HEK293 (cell line): ENCODE measurements around the gene RUNX1.

Experiments
- EGR2 ChIP-seq: fragments of 450-650 bp; formaldehyde crosslinking; IDR thresholded peaks from 2 replicates; pipeline ENCODE4 v1.5.1; 2016; ENCODE audit warnings: low read depth, missing biosample characterization, missing genetic modification characterization
- HOXC10 ChIP-seq: sonication (generic); formaldehyde crosslinking; IDR thresholded peaks from 2 replicates; pipeline ENCODE4 v1.8.1; 2023; ENCODE audit warnings: mild to moderate bottlenecking, missing genetic modification reagents
- MZF1 ChIP-seq: fragments of 450-650 bp; formaldehyde crosslinking; IDR thresholded peaks from 2 replicates; pipeline ENCODE4 v1.5.1; 2017; ENCODE audit warnings: missing biosample characterization, missing genetic modification characterization, borderline replicate concordance
- OSR2 ChIP-seq: fragments of 450-650 bp; formaldehyde crosslinking; IDR thresholded peaks from 2 replicates; pipeline ENCODE4 v1.5.1; 2016; ENCODE audit warnings: missing biosample characterization, missing genetic modification characterization
- SP7 ChIP-seq: fragments of 450-650 bp; formaldehyde crosslinking; IDR thresholded peaks from 2 replicates; pipeline ENCODE4 v1.5.1; 2016; ENCODE audit warnings: missing biosample characterization, missing genetic modification characterization
- ZBTB20 ChIP-seq: fragments of 450-650 bp; formaldehyde crosslinking; IDR thresholded peaks from 2 replicates; pipeline ENCODE4 v1.5.1; 2016; ENCODE audit warnings: missing biosample characterization, missing genetic modification characterization
- ZNF140 ChIP-seq: fragments of 450-650 bp; formaldehyde crosslinking; IDR thresholded peaks from 2 replicates; pipeline ENCODE4 v1.5.1; 2016; ENCODE audit warnings: missing biosample characterization, missing genetic modification characterization
- ZNF155 ChIP-seq: fragments of 450-650 bp; formaldehyde crosslinking; IDR thresholded peaks from 2 replicates; pipeline ENCODE4 v1.5.1; 2016; ENCODE audit warnings: missing biosample characterization, missing genetic modification characterization
- ZNF174 ChIP-seq: fragments of 450-650 bp; formaldehyde crosslinking; IDR thresholded peaks from 2 replicates; pipeline ENCODE4 v1.5.0; 2017; ENCODE audit warnings: missing biosample characterization, mild to moderate bottlenecking, missing genetic modification characterization
- ZNF19 ChIP-seq: fragments of 450-650 bp; formaldehyde crosslinking; IDR thresholded peaks from 2 replicates; pipeline ENCODE4; 2016; ENCODE audit warnings: missing biosample characterization, missing genetic modification characterization, low read depth
- ZNF391 ChIP-seq: fragments of 450-650 bp; formaldehyde crosslinking; IDR thresholded peaks from 2 replicates; pipeline ENCODE4 v1.5.1; 2016; ENCODE audit warnings: low read depth, missing biosample characterization, missing genetic modification characterization, borderline replicate concordance
- ZNF521 ChIP-seq: fragments of 450-650 bp; formaldehyde crosslinking; IDR thresholded peaks from 2 replicates; pipeline ENCODE4 v1.5.1; 2017; ENCODE audit warnings: missing biosample characterization, mild to moderate bottlenecking, missing genetic modification characterization
- ZNF544 ChIP-seq: fragments of 450-650 bp; formaldehyde crosslinking; IDR thresholded peaks from 2 replicates; pipeline ENCODE4 v1.5.0; 2017; ENCODE audit warnings: missing biosample characterization, missing genetic modification characterization
- ZNF623 ChIP-seq: fragments of 450-650 bp; formaldehyde crosslinking; IDR thresholded peaks from 2 replicates; pipeline ENCODE4 v1.5.1; 2016; ENCODE audit warnings: missing biosample characterization, missing genetic modification characterization
- ZNF624 ChIP-seq: fragments of 450-650 bp; formaldehyde crosslinking; IDR thresholded peaks from 2 replicates; pipeline ENCODE4 v1.5.1; 2017; ENCODE audit warnings: missing biosample characterization, missing genetic modification characterization
- ZNF629 ChIP-seq: fragments of 450-650 bp; formaldehyde crosslinking; IDR thresholded peaks from 2 replicates; pipeline ENCODE4 v1.5.1; 2017; ENCODE audit warnings: missing biosample characterization, missing genetic modification characterization
- ZNF654 ChIP-seq: fragments of 450-650 bp; formaldehyde crosslinking; IDR thresholded peaks from 2 replicates; pipeline ENCODE4 v1.5.1; 2016; ENCODE audit warnings: low read depth, missing biosample characterization, missing genetic modification characterization
- ZNF776 ChIP-seq: fragments of 450-650 bp; formaldehyde crosslinking; IDR thresholded peaks from 2 replicates; pipeline ENCODE4 v1.5.0; 2017; ENCODE audit warnings: missing biosample characterization, missing genetic modification characterization, borderline replicate concordance
- ZNF792 ChIP-seq: fragments of 450-650 bp; formaldehyde crosslinking; IDR thresholded peaks from 2 replicates; pipeline ENCODE4 v1.5.1; 2016; ENCODE audit warnings: missing biosample characterization, missing genetic modification characterization
- TF ChIP-seq, protein P1 (sequence below): fragments of 450-650 bp; formaldehyde crosslinking; IDR thresholded peaks from 2 replicates; pipeline ENCODE4 v1.5.1; 2016; ENCODE audit warnings: missing biosample characterization, missing genetic modification characterization
- TF ChIP-seq, protein P2 (sequence below): fragments of 450-650 bp; formaldehyde crosslinking; IDR thresholded peaks from 2 replicates; pipeline ENCODE4 v1.5.1; 2016; ENCODE audit warnings: missing biosample characterization, missing genetic modification characterization, borderline replicate concordance
- TF ChIP-seq, protein P3 (sequence below): IDR thresholded peaks from 2 replicates; pipeline ENCODE4 v1.6.1; 2011; ENCODE audit warnings: mild to moderate bottlenecking, low read depth, low read length, borderline replicate concordance
- TF ChIP-seq, protein P4 (sequence below): fragments of 450-650 bp; formaldehyde crosslinking; conservative IDR thresholded peaks from 2 replicates; pipeline ENCODE4 v1.5.1; 2016; ENCODE audit warnings: low read depth, missing biosample characterization, missing genetic modification characterization
- TF ChIP-seq, protein P5 (sequence below): fragments of 450-650 bp; formaldehyde crosslinking; IDR thresholded peaks from 2 replicates; pipeline ENCODE4 v1.5.1; 2016; ENCODE audit warnings: missing biosample characterization, missing genetic modification characterization

Gene RUNX1

DNA sequence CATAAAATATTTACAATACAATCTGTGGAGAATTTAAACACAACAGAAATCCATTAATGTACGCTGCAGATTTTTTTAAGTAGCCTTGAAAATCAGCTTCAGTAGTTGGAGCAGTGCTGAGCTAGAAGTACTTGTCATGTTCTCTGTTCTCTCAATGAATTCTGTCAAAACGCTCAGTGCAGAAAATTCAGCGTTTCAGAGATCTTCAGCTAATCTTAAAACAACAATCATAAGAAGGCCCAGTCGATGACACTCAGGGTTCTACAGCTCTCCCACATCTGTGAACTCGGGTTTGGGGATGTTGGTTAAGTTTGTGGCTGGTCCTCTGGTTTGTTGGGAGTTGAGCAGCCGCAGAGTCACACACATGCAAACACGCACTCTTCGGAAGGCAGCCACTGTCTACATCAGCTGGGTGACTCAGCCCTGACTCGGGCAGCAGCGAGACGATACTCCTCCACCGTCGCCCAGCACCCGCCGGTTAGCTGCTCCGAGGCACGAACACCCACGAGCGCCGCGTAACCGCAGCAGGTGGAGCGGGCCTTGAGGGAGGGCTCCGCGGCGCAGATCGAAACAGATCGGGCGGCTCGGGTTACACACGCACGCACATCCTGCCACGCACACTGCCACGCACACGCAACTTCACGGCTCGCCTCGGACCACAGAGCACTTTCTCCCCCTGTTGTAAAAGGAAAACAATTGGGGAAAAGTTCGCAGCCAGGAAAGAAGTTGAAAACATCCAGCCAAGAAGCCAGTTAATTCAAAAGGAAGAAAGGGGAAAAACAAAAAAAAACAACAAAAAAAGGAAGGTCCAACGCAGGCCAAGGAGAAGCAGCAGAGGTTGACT, 161.2 kb downstream of the RUNX1 start (continued):
- TF ChIP-seq, protein P1, sequence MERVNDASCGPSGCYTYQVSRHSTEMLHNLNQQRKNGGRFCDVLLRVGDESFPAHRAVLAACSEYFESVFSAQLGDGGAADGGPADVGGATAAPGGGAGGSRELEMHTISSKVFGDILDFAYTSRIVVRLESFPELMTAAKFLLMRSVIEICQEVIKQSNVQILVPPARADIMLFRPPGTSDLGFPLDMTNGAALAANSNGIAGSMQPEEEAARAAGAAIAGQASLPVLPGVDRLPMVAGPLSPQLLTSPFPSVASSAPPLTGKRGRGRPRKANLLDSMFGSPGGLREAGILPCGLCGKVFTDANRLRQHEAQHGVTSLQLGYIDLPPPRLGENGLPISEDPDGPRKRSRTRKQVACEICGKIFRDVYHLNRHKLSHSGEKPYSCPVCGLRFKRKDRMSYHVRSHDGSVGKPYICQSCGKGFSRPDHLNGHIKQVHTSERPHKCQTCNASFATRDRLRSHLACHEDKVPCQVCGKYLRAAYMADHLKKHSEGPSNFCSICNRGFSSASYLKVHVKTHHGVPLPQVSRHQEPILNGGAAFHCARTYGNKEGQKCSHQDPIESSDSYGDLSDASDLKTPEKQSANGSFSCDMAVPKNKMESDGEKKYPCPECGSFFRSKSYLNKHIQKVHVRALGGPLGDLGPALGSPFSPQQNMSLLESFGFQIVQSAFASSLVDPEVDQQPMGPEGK (tag by site-specific recombination): peak; percentile 89
- peak; percentile 17; the same call in 1 of the 2 replicates for TF ChIP-seq MZF1
- TF ChIP-seq ZNF140 (tag by site-specific recombination): no peak
- TF ChIP-seq EGR2 (tag by site-specific recombination): peak; percentile 92
- TF ChIP-seq, protein P2, sequence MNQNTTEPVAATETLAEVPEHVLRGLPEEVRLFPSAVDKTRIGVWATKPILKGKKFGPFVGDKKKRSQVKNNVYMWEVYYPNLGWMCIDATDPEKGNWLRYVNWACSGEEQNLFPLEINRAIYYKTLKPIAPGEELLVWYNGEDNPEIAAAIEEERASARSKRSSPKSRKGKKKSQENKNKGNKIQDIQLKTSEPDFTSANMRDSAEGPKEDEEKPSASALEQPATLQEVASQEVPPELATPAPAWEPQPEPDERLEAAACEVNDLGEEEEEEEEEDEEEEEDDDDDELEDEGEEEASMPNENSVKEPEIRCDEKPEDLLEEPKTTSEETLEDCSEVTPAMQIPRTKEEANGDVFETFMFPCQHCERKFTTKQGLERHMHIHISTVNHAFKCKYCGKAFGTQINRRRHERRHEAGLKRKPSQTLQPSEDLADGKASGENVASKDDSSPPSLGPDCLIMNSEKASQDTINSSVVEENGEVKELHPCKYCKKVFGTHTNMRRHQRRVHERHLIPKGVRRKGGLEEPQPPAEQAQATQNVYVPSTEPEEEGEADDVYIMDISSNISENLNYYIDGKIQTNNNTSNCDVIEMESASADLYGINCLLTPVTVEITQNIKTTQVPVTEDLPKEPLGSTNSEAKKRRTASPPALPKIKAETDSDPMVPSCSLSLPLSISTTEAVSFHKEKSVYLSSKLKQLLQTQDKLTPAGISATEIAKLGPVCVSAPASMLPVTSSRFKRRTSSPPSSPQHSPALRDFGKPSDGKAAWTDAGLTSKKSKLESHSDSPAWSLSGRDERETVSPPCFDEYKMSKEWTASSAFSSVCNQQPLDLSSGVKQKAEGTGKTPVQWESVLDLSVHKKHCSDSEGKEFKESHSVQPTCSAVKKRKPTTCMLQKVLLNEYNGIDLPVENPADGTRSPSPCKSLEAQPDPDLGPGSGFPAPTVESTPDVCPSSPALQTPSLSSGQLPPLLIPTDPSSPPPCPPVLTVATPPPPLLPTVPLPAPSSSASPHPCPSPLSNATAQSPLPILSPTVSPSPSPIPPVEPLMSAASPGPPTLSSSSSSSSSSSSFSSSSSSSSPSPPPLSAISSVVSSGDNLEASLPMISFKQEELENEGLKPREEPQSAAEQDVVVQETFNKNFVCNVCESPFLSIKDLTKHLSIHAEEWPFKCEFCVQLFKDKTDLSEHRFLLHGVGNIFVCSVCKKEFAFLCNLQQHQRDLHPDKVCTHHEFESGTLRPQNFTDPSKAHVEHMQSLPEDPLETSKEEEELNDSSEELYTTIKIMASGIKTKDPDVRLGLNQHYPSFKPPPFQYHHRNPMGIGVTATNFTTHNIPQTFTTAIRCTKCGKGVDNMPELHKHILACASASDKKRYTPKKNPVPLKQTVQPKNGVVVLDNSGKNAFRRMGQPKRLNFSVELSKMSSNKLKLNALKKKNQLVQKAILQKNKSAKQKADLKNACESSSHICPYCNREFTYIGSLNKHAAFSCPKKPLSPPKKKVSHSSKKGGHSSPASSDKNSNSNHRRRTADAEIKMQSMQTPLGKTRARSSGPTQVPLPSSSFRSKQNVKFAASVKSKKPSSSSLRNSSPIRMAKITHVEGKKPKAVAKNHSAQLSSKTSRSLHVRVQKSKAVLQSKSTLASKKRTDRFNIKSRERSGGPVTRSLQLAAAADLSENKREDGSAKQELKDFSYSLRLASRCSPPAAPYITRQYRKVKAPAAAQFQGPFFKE (tag by site-specific recombination): no peak
- peak; percentile 92 for TF ChIP-seq SP7 (tag by site-specific recombination)
- TF ChIP-seq, protein P3, sequence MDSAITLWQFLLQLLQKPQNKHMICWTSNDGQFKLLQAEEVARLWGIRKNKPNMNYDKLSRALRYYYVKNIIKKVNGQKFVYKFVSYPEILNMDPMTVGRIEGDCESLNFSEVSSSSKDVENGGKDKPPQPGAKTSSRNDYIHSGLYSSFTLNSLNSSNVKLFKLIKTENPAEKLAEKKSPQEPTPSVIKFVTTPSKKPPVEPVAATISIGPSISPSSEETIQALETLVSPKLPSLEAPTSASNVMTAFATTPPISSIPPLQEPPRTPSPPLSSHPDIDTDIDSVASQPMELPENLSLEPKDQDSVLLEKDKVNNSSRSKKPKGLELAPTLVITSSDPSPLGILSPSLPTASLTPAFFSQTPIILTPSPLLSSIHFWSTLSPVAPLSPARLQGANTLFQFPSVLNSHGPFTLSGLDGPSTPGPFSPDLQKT: no peak
- TF ChIP-seq ZNF155: no peak
- TF ChIP-seq ZNF391 (tag by site-specific recombination): peak; percentile 20; the same call in 1 of the 2 replicates
- peak; percentile 94 for TF ChIP-seq OSR2
- no peak for TF ChIP-seq ZNF174
- peak; percentile 92 for TF ChIP-seq ZBTB20
- no peak for TF ChIP-seq ZNF19 (tag by site-specific recombination)
- peak; percentile 5; the same call in 1 of the 2 replicates for TF ChIP-seq ZNF623 (tag by site-specific recombination)
- TF ChIP-seq, protein P4, sequence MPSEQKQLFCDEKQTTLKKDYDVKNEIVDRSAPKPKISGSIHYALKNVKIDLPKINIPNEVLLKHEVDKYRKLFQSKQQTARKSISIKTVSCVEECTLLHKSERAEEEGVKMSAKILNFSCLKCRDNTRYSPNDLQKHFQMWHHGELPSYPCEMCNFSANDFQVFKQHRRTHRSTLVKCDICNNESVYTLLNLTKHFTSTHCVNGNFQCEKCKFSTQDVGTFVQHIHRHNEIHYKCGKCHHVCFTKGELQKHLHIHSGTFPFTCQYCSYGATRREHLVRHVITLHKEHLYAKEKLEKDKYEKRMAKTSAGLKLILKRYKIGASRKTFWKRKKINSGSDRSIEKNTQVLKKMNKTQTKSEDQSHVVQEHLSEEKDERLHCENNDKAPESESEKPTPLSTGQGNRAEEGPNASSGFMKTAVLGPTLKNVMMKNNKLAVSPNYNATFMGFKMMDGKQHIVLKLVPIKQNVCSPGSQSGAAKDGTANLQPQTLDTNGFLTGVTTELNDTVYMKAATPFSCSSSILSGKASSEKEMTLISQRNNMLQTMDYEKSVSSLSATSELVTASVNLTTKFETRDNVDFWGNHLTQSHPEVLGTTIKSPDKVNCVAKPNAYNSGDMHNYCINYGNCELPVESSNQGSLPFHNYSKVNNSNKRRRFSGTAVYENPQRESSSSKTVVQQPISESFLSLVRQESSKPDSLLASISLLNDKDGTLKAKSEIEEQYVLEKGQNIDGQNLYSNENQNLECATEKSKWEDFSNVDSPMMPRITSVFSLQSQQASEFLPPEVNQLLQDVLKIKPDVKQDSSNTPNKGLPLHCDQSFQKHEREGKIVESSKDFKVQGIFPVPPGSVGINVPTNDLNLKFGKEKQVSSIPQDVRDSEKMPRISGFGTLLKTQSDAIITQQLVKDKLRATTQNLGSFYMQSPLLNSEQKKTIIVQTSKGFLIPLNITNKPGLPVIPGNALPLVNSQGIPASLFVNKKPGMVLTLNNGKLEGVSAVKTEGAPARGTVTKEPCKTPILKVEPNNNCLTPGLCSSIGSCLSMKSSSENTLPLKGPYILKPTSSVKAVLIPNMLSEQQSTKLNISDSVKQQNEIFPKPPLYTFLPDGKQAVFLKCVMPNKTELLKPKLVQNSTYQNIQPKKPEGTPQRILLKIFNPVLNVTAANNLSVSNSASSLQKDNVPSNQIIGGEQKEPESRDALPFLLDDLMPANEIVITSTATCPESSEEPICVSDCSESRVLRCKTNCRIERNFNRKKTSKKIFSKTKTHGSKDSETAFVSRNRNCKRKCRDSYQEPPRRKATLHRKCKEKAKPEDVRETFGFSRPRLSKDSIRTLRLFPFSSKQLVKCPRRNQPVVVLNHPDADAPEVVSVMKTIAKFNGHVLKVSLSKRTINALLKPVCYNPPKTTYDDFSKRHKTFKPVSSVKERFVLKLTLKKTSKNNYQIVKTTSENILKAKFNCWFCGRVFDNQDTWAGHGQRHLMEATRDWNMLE (tag by site-specific recombination): no peak
- peak; percentile 79 for TF ChIP-seq ZNF629 (tag by site-specific recombination)
- TF ChIP-seq HOXC10 (CRISPR knock-in tag): no peak
- TF ChIP-seq ZNF654 (tag by site-specific recombination): no peak
- TF ChIP-seq, protein P5, sequence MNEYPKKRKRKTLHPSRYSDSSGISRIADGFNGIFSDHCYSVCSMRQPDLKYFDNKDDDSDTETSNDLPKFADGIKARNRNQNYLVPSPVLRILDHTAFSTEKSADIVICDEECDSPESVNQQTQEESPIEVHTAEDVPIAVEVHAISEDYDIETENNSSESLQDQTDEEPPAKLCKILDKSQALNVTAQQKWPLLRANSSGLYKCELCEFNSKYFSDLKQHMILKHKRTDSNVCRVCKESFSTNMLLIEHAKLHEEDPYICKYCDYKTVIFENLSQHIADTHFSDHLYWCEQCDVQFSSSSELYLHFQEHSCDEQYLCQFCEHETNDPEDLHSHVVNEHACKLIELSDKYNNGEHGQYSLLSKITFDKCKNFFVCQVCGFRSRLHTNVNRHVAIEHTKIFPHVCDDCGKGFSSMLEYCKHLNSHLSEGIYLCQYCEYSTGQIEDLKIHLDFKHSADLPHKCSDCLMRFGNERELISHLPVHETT: peak; percentile 89
- no peak for TF ChIP-seq ZNF521 (tag by site-specific recombination)
- TF ChIP-seq ZNF776 (tag by site-specific recombination): no peak
- 0 out of 2 replicates have a peak, but pooled peaks have one; percentile 27 for TF ChIP-seq ZNF624 (tag by site-specific recombination)
- no peak for TF ChIP-seq ZNF544
- TF ChIP-seq ZNF792 (tag by site-specific recombination): peak; percentile 88
